ENCODE measurements around the gene LGALS3BP.

DNA sequence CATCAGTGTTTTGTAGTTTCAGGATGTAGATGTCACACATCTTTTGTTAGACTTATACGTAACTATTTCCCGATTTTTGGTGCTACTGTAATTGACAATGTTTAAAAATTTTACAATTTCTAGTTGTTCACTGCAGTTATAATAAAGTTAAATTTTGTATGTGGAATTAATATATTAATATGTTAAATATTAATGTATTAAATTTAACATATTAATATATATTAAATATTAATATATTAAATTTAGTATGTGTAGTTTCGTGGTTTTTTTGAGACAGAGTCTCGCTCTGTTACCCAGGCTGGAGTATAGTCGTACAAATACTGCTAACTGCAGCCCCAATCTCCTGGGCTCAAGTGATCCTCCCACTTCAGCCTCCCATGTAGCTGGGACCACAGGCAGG, 5.7 kb upstream of the LGALS3BP start:
- TF ChIP-seq, protein P1, sequence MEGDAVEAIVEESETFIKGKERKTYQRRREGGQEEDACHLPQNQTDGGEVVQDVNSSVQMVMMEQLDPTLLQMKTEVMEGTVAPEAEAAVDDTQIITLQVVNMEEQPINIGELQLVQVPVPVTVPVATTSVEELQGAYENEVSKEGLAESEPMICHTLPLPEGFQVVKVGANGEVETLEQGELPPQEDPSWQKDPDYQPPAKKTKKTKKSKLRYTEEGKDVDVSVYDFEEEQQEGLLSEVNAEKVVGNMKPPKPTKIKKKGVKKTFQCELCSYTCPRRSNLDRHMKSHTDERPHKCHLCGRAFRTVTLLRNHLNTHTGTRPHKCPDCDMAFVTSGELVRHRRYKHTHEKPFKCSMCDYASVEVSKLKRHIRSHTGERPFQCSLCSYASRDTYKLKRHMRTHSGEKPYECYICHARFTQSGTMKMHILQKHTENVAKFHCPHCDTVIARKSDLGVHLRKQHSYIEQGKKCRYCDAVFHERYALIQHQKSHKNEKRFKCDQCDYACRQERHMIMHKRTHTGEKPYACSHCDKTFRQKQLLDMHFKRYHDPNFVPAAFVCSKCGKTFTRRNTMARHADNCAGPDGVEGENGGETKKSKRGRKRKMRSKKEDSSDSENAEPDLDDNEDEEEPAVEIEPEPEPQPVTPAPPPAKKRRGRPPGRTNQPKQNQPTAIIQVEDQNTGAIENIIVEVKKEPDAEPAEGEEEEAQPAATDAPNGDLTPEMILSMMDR (conservative IDR thresholded peaks at IDR 0.05; ENCODE audit: low read length), result no peak
- TF ChIP-seq EZH2phosphoT487 (IDR thresholded peaks at IDR 0.05; ENCODE audit: borderline replicate concordance, low read depth, low read length), result no peak

Measured in OCI-LY7 (cell line).